GM19455 (cell line): Measurements from ENCODE around the gene MLN.

Source experiments
- ATAC-seq: cut with Tn5 transposase; IDR thresholded peaks from one replicate; pipeline ENCODE4 v1.9.1; 2021; ENCODE audit not compliant: unreplicated experiment

Gene MLN

DNA sequence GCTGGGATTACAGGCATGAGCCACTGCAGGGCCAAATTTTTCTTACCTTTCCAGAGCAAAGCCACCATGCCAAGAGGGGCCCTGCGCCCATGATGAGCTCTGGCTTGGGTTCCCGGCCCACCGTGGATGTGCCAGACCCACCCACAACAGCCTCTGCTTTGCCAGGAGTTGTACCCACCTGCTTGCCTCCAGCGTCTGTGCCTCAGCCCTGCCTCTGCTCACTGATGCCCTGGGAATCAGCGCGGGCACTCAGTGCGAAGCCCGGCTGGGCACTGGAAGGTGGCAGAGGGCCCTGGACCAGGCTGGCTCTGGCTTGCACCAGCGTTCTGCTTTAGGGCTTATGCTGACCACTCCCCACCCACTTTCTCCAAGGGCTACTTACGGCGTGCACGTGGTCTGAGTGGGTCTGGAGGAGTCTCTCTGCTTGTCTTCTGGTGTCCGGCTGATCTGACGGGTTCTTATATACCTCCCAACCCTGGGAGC, at the start of gene MLN:
Gene MLN, minus strand, starts transcription at position 433 of the 483 bp plus-strand sequence. CDS start 2,840 bp downstream, outside the sequence.
- ATAC-seq = no peak

GRCh38 chr6:33853026-33853425, 49.2 kb upstream of the MLN start:
- ATAC-seq = no peak

GRCh38 chr6:33851959-33852358, 48.2 kb upstream of the MLN start:
- no peak for ATAC-seq

GRCh38 chr6:33850869-33851541, 47.2 kb upstream of the MLN start:
- no peak for ATAC-seq

- no peak for ATAC-seq
Observed at GRCh38 chr6:33850296-33850695, 46.5 kb upstream of the MLN start.

DNA sequence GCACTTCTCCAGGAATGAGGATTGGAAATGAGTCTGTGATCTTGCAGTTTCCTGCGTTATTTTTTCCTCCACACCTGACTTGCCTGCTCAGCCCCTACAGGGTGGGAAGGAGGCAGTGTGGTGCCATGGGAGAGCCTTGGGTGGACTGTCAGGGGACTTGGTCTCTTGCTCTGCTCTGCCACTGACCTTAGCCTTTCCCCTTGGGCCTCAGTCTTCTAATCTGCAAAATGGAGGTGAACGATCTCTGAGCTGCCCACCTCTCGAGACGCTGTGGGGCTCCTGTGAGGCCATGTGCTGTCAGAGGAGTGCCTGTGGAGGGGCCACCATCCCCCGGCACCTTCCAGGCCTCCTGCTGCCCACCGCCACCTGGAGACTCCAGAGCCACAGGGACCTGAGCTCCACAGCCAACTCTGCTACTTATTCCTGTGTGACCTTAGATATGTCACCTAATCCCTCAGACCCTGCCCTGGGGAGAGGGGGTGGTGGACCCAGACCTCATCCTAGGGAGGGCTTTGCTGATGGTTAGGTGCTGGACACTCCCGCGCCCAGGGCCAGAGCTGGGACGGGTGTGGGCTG, 45.8 kb upstream of the MLN start:
- no peak for ATAC-seq

- no peak for ATAC-seq
Observed at GRCh38 chr6:33848484-33848883, 44.7 kb upstream of the MLN start.

- ATAC-seq = no peak
Observed at GRCh38 chr6:33847867-33848266, 44.1 kb upstream of the MLN start.

DNA sequence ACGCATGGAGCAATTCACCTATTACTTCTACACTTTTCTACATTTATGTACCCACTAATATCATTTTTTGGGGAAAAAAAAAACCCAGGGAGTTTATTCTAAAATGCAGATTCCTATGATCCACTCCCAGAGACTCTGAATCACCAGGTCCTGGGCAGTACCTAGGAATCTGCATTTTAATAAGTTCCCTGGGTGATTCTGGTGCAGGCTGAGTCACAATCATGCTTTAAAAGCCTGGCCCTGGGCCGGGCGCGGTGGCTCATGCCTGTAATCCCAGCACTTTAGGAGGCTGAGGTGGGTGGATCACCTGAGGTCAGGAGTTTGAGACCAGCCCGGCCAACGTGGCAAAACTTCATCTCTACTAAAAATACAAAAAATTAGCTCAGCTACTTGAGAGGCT, 43.3 kb upstream of the MLN start:
- ATAC-seq = no peak

DNA sequence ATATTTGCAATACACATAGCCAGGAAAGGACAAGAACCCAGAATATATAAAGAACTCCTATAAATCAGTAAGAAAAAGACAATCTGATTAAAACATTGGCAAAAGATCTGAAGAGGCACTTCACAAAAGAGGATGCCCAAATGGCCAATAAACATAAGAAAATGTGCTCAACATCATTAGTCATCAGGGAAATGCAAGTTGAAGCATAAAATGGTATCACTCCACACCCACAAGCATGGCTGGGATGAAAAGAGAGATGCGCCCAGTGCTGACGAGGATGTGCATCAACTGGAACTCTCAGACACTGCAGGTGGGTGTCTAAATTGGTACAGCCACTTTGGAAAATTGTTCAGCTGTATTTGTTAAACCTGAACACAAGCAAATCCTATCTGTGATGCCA, 42.4 kb upstream of the MLN start:
- no peak for ATAC-seq

- ATAC-seq = no peak
Observed at GRCh38 chr6:33845031-33845745, 41.4 kb upstream of the MLN start.

- ATAC-seq = no peak
Observed at GRCh38 chr6:33843131-33844121, 39.6 kb upstream of the MLN start.

- no peak for ATAC-seq
Observed at GRCh38 chr6:33841868-33842267, 38.1 kb upstream of the MLN start.

- no peak for ATAC-seq
Observed at GRCh38 chr6:33841070-33841469, 37.3 kb upstream of the MLN start.

DNA sequence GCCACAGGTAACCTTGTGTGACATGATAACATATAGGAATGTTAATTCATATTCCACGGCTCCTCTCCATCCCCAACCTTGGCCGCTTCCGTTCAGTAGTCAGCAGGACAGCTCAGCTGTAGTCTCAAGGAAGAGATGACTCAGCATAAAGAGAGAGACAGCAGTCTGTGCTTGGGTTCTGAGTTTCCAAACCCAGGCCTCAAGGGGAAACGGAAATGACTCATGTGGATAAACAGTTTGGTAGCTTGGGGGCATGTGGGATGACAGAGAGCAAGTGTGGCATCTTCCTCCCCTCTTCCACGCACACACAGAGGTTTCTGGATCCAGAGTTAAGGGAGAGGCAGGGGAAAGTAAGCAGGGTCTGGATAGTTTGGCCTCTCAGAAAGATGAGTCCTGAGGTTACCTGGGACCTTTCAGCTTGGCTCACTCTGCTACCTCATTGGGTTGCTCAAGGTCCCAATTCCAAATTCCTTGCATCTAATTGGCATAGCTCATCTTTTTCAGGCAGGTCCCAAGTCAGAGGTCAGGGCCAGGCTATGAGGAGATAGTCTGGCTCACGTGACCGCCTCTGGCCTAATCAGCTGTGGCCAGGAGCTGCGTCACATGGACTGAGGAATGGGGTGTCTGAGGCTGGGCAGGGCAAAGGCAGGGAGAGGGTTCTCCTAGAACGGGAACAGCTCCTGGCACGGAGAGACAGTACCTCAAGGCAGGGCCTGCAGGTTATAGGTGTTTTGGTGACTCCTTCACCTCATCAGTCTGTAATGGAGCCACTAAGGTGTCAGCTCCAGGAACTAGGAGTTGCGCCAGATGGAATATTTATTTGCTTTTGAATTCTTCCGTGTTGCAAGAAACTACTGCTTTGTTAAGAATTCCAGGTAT, 36.5 kb upstream of the MLN start:
- peak; percentile 61 for ATAC-seq

DNA sequence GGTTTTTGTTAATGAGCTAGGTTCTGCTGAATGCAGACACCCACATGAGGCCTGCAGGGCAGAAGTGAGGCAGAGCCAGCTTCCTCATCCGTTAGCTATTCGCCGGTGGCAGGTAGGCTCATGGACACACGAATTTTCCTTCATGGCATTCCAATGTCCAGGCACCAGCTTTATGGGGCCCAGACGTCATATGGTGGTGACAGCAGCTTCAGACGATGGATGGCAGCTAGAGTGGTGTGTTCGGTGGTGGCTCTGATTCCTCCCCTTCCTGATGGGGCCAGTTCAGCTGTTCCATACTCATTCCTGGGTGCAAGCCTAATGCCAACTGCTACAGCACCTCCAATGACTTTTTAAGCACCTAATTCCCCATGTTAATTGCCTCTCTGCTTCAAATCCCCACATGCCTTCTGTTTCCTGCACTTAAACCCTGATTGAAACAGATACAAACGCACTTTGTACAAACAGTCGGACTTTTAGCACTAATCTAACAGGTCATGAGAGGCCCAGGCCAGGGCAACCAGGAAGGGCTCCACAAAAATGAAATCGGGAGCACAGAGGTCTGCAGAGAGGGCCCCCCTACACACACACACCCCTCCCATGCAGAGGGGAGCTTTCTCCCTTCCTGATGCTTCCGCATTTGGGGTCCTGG, 35.7 kb upstream of the MLN start:
- no peak for ATAC-seq

GRCh38 chr6:33838983-33839382, 35.2 kb upstream of the MLN start:
- no peak for ATAC-seq

GRCh38 chr6:33837971-33838665, 34.3 kb upstream of the MLN start:
- ATAC-seq = no peak
